ENCODE data around the gene HTD2. TPM values are rescaled to one million over a fixed set of nuclear protein-coding genes. Genes with fewer than 3 reads are reported as not detected.

The HTD2 gene
- total RNA-seq, 4 donors from 2014 or later, result 10.6 to 15.1 (median 13.7) TPM

DNA sequence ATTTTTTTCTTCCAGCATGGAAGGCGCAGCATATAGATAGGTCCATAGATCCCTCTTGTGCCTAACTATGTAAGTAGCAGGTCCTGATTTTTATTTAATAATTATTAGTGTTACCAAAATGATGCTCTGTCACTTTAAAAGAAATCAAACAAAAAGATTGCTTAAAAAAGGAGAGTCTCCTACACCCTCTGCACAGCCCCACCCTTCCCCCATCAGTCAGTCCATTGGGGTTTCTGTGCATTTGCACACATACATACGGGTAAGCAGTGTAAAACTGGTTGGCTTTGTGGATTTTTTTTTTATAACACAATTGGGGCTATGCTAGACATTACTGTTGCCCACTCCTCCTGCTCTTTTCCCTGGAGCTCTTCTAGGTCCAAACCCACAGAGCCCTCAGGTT lies 7.2 kb upstream of the HTD2 start:
- Histone ChIP-seq H3K4me3 (no peak overlapping the region), H3K4me1 (no peaks in the 10 kb centered on the region), H3K9me3 (no peaks in the 10 kb centered on the region), H3K36me3 (peaks cover 0 to 11% (median 0%) of the 10 kb centered on the region in 3 donors), H3K27me3 (no peaks in the 10 kb centered on the region), H3K27ac (no peak overlapping the region)
- DNase-seq (ENCODE audit: low spot score in 2 of 2), result no peak
- WGBS, 2 donors, result 48 to 53% methylated on average over 2 of the region's 2 CpGs
- no peak for TF ChIP-seq POLR2A (IDR thresholded peaks at IDR 0.05)
- TF ChIP-seq, protein P1, sequence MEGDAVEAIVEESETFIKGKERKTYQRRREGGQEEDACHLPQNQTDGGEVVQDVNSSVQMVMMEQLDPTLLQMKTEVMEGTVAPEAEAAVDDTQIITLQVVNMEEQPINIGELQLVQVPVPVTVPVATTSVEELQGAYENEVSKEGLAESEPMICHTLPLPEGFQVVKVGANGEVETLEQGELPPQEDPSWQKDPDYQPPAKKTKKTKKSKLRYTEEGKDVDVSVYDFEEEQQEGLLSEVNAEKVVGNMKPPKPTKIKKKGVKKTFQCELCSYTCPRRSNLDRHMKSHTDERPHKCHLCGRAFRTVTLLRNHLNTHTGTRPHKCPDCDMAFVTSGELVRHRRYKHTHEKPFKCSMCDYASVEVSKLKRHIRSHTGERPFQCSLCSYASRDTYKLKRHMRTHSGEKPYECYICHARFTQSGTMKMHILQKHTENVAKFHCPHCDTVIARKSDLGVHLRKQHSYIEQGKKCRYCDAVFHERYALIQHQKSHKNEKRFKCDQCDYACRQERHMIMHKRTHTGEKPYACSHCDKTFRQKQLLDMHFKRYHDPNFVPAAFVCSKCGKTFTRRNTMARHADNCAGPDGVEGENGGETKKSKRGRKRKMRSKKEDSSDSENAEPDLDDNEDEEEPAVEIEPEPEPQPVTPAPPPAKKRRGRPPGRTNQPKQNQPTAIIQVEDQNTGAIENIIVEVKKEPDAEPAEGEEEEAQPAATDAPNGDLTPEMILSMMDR (IDR thresholded peaks at IDR 0.05), result no peak
- TF ChIP-seq EP300 (IDR thresholded peaks at IDR 0.05), result no peak

GRCh38 chr3:58299839-58300516 lies 6.3 kb upstream of the HTD2 start:
- H3K4me3 ChIP-seq, result no peak overlapping the region
- H3K36me3 ChIP-seq, result peaks cover 0 to 5% (median 0%) of the 10 kb centered on the region in 3 donors
- H3K27me3 ChIP-seq, result no peaks in the 10 kb centered on the region
- no peaks in the 10 kb centered on the region for H3K4me1 ChIP-seq
- TF ChIP-seq, protein P1 (IDR thresholded peaks at IDR 0.05), result peak; percentile 24 to 73 (median 52)
- TF ChIP-seq POLR2A (IDR thresholded peaks at IDR 0.05) (no peak), EP300 (IDR thresholded peaks at IDR 0.05) (no peak)
- no peak overlapping the region for H3K27ac ChIP-seq
- DNase-seq (ENCODE audit: low spot score in 2 of 2), result peak in 1 of 2 donors; percentile 21
- 11 to 15% methylated on average over 8 of the region's 8 CpGs for WGBS, 2 donors
- H3K9me3 ChIP-seq, result no peaks in the 10 kb centered on the region

DNA sequence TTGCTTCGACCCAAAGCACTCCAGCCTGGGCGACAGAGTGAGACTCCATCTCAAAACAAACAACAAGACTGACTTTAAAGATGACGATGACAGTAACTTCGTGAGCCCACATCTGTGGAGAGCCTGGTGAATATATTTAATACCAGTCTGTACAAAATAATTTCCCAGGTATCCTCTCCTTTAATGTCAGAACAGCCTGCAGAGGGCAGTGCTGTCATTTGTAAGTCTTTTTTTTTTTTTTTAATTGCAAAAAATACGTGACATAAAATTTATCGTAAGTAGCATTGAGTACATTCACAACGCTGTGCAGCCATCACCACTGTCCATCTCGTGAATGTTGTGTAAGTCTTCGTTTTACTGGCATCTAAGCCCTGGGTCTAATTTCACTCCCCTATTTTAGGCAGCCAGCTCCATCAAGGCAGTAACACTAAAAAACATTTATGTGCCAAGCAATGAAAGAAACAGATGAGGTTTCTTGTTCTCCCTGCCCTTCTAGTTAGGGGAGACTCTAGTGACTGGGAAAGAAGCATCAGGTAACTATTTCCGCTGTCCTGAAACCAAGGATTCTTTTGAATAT lies 1.4 kb downstream of the HTD2 start:
- TF ChIP-seq, protein P1 (IDR thresholded peaks at IDR 0.05), result peak in 2 of 5 experiments; percentile 23 to 25
- no peak for TF ChIP-seq POLR2A (IDR thresholded peaks at IDR 0.05)
- peaks cover 0 to 47% (median 23%) of the 10 kb centered on the region in 4 donors for H3K4me1 ChIP-seq
- 29 to 36% methylated on average over 10 of the region's 10 CpGs for WGBS, 2 donors
- no peaks in the 10 kb centered on the region for H3K9me3 ChIP-seq
- H3K36me3 ChIP-seq, result peaks cover 2 to 33% (median 4%) of the 10 kb centered on the region in 3 donors
- H3K27ac ChIP-seq, result peak overlapping the region in 3 of 4 donors; percentile 92 to 98 (median 95)
- H3K4me3 ChIP-seq, result peak overlapping the region; percentile 65 to 88 (median 82)
- H3K27me3 ChIP-seq, result no peaks in the 10 kb centered on the region
- peak in 1 of 2 donors; percentile 43 for DNase-seq (ENCODE audit: low spot score in 2 of 2)

DNA sequence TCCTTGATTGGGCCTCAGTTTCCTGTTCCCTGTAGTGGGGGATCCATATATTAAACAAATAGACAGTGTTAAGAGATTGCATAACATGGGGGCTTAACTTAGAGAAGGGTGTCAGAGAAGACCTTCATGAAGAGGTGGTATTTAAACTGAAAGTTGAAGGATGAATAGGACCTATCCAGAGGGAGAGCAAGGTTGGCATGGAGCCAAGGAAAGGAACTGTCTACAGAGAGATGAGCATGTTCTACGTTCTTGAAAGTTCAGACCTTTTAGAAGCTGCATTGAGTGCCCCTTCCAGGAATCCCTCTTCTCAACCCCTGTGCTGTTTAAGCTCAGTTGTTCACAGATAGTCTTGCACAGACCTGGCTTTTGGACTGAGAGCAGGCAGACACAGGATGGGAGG lies 2.4 kb downstream of the HTD2 start:
- Histone ChIP-seq H3K9me3 (no peaks in the 10 kb centered on the region), H3K4me3 (peak overlapping the region in 1 of 4 donors; percentile 13), H3K4me1 (peaks cover 0 to 52% (median 23%) of the 10 kb centered on the region in 4 donors), H3K27ac (peak overlapping the region in 1 of 4 donors; percentile 15), H3K27me3 (no peaks in the 10 kb centered on the region), H3K36me3 (peaks cover 2 to 43% (median 4%) of the 10 kb centered on the region in 3 donors)
- 5 to 14% methylated on average over 1 of the region's 1 CpG for WGBS, 2 donors
- no peak for TF ChIP-seq EP300 (IDR thresholded peaks at IDR 0.05)
- TF ChIP-seq, protein P1 (IDR thresholded peaks at IDR 0.05), result no peak
- TF ChIP-seq POLR2A (IDR thresholded peaks at IDR 0.05), result no peak
- DNase-seq (ENCODE audit: low spot score in 2 of 2), result peak in 1 of 2 donors; percentile 30

DNA sequence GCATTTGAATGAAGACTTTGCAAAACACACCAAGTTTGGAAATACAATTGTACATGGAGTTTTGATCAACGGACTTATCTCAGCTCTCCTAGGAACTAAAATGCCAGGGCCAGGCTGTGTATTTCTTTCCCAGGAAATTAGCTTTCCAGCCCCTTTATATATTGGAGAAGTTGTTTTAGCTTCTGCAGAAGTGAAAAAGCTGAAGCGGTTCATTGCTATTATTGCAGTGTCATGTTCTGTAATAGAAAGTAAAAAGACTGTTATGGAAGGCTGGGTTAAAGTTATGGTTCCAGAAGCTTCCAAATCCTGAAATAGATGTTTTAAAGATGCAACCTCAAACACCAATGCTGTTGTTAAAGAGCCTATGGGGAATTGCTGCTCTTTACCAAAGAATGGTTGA lies 11.5 kb downstream of the HTD2 start:
- Histone ChIP-seq H3K4me3 (no peak overlapping the region), H3K9me3 (no peaks in the 10 kb centered on the region), H3K36me3 (peaks cover 0 to 68% (median 0%) of the 10 kb centered on the region in 3 donors), H3K27me3 (no peaks in the 10 kb centered on the region), H3K27ac (no peak overlapping the region), H3K4me1 (peaks cover 0 to 9% (median 0%) of the 10 kb centered on the region in 4 donors)
- DNase-seq (ENCODE audit: low spot score in 2 of 2), result no peak
- 71 to 80% methylated on average over 2 of the region's 2 CpGs for WGBS, 2 donors
- TF ChIP-seq EP300 (IDR thresholded peaks at IDR 0.05) (no peak), POLR2A (IDR thresholded peaks at IDR 0.05) (no peak)
- TF ChIP-seq, protein P1 (IDR thresholded peaks at IDR 0.05), result no peak
